ENCODE data around the gene FGF12. TPM values are rescaled to one million over a fixed set of nuclear protein-coding genes. Genes with fewer than 3 reads are reported as not detected.
A peak's percentile ranks its signal among the peaks of the same experiment; 100 is the strongest.

Gene FGF12
- total and polyA plus RNA-seq, 2 donors (not counting 1 experiment from before 2014, with no cell fraction given) = 0.17 TPM; not detected in 1

DNA sequence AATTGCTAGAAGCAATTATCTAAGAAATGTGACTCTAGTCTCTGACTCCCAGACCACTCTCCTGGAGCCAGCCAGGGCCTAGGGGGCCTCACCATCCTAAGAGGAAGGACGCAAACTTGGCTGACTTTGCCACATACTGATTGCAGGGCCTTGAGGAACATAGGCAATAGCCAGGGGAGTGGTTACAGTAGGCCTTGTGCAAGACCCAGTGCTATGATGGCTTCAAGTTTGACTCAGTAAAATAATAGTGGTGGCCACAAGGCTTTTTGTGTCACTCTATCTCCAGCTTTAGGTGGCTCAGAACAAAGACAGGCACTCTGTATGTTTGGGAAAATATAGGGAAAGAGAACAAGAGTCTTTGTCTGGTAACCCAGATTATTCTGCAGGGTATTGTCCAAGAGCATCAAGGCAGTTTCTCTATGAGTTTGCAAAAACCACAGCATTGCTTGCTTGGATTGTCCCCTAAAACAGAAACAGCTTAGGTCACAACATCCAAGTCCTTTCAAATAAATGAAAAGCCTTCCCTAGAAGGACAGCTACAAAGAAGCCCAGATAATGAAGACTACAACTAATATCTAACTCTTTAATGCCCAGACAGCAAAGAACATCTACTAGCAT is 634.8 kb downstream of the FGF12 start:
- Histone ChIP-seq H3K4me2 (ENCODE audit: extremely low read depth, insufficient read depth, low read length) (no peak overlapping the region), H2AFZ (ENCODE audit: low read length) (no peak overlapping the region), H3K9me3 (ENCODE audit: control insufficient read depth, insufficient read depth, low read depth, low read length) (no peaks in the 10 kb centered on the region), H3K79me2 (ENCODE audit: control insufficient read depth, insufficient read depth, low read length) (no peaks in the 10 kb centered on the region), H4K20me1 (ENCODE audit: control insufficient read depth, extremely low read depth, insufficient read depth, low read length) (no peaks in the 10 kb centered on the region), H3K4me1 (ENCODE audit: control insufficient read depth, extremely low read depth, insufficient read depth, low read length) (no peaks in the 10 kb centered on the region), H3K27ac (ENCODE audit: insufficient read depth, low read length) (no peak overlapping the region), H3K27me3 (ENCODE audit: control insufficient read depth, insufficient read depth, low read length) (no peaks in the 10 kb centered on the region), H3K9ac (ENCODE audit: insufficient read depth, low read length) (no peak overlapping the region), H3K4me3 (replicated peaks in 1 of 4; ENCODE audit: control extremely low read depth in 1 of 4, insufficient read depth in 1 of 4, low read depth in 3 of 4, low read length in 4 of 4) (no peak overlapping the region), H3K36me3 (ENCODE audit: control insufficient read depth, insufficient read depth, low read length) (no peaks in the 10 kb centered on the region)
- no peak for DNase-seq (ENCODE audit: low read depth in 2 of 2)
- TF ChIP-seq, protein P1, sequence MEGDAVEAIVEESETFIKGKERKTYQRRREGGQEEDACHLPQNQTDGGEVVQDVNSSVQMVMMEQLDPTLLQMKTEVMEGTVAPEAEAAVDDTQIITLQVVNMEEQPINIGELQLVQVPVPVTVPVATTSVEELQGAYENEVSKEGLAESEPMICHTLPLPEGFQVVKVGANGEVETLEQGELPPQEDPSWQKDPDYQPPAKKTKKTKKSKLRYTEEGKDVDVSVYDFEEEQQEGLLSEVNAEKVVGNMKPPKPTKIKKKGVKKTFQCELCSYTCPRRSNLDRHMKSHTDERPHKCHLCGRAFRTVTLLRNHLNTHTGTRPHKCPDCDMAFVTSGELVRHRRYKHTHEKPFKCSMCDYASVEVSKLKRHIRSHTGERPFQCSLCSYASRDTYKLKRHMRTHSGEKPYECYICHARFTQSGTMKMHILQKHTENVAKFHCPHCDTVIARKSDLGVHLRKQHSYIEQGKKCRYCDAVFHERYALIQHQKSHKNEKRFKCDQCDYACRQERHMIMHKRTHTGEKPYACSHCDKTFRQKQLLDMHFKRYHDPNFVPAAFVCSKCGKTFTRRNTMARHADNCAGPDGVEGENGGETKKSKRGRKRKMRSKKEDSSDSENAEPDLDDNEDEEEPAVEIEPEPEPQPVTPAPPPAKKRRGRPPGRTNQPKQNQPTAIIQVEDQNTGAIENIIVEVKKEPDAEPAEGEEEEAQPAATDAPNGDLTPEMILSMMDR (conservative IDR thresholded peaks at IDR 0.05 in 1 of 2, IDR thresholded peaks at IDR 0.05 in 1 of 2; ENCODE audit: low read depth in 1 of 2, low read length in 2 of 2) = no peak
- TF ChIP-seq EZH2 (IDR thresholded peaks at IDR 0.05; ENCODE audit: low read length, missing control alignments) = no peak

DNA sequence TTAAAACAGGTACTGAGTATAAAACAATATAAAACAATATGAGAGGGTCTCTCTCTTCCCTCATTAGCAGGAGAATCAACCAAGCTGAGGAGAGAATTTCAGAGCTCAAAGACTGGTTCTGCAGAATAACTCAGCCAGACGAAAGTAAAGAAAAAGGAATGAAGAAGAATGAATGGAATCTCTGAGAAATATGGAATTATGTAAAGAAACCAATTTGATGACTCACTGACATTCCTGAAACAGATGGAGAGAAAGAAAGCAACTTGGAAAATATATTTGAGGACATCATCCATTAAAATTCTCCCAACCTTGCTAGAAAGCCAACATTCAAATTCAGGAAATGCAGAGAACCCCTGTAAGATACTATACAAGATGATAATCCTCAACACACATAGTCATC is 635.5 kb downstream of the FGF12 start:
- H3K9ac ChIP-seq (ENCODE audit: insufficient read depth, low read length) = no peak overlapping the region
- H3K79me2 ChIP-seq (ENCODE audit: control insufficient read depth, insufficient read depth, low read length) = no peaks in the 10 kb centered on the region
- no peak overlapping the region for H3K4me2 ChIP-seq (ENCODE audit: extremely low read depth, insufficient read depth, low read length)
- H3K4me3 ChIP-seq (replicated peaks in 1 of 4; ENCODE audit: control extremely low read depth in 1 of 4, insufficient read depth in 1 of 4, low read depth in 3 of 4, low read length in 4 of 4) = no peak overlapping the region
- TF ChIP-seq, protein P1 (conservative IDR thresholded peaks at IDR 0.05 in 1 of 2, IDR thresholded peaks at IDR 0.05 in 1 of 2; ENCODE audit: low read depth in 1 of 2, low read length in 2 of 2) = no peak
- no peak for TF ChIP-seq EZH2 (IDR thresholded peaks at IDR 0.05; ENCODE audit: low read length, missing control alignments)
- no peak overlapping the region for H3K27ac ChIP-seq (ENCODE audit: insufficient read depth, low read length)
- DNase-seq (ENCODE audit: low read depth in 2 of 2) = peak; percentile 6 to 74
- no peak overlapping the region for H2AFZ ChIP-seq (ENCODE audit: low read length)
- no peaks in the 10 kb centered on the region for H3K36me3 ChIP-seq (ENCODE audit: control insufficient read depth, insufficient read depth, low read length)
- no peaks in the 10 kb centered on the region for H4K20me1 ChIP-seq (ENCODE audit: control insufficient read depth, extremely low read depth, insufficient read depth, low read length)
- H3K4me1 ChIP-seq (ENCODE audit: control insufficient read depth, extremely low read depth, insufficient read depth, low read length) = no peaks in the 10 kb centered on the region
- H3K9me3 ChIP-seq (ENCODE audit: control insufficient read depth, insufficient read depth, low read depth, low read length) = no peaks in the 10 kb centered on the region
- H3K27me3 ChIP-seq (ENCODE audit: control insufficient read depth, insufficient read depth, low read length) = no peaks in the 10 kb centered on the region

DNA sequence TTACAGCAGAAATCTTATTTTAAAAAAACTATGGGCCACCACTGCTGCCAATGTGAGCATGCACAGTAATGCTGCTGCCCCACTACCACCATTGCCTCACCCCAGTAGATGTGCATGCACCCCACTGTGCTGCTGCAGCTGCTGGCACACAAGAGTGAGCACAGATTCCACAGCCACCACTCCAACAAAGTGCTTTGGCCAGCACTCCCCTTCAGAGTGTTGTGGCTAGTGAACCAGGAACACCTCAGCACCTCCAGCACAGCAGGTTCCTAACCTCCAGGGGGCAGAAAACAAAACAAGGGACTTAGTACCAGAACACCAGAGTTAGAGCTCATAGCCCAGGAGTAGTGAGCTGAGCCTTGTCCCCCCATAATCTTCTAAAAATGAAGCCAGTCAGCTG is 636.8 kb downstream of the FGF12 start:
- DNase-seq (ENCODE audit: low read depth in 2 of 2) = peak in 1 of 2 donors; percentile 7
- Histone ChIP-seq H3K4me2 (ENCODE audit: extremely low read depth, insufficient read depth, low read length) (no peak overlapping the region), H3K4me3 (replicated peaks in 1 of 4; ENCODE audit: control extremely low read depth in 1 of 4, insufficient read depth in 1 of 4, low read depth in 3 of 4, low read length in 4 of 4) (no peak overlapping the region), H3K9me3 (ENCODE audit: control insufficient read depth, insufficient read depth, low read depth, low read length) (no peaks in the 10 kb centered on the region), H3K27me3 (ENCODE audit: control insufficient read depth, insufficient read depth, low read length) (no peaks in the 10 kb centered on the region), H3K27ac (ENCODE audit: insufficient read depth, low read length) (no peak overlapping the region), H3K4me1 (ENCODE audit: control insufficient read depth, extremely low read depth, insufficient read depth, low read length) (no peaks in the 10 kb centered on the region), H3K79me2 (ENCODE audit: control insufficient read depth, insufficient read depth, low read length) (no peaks in the 10 kb centered on the region), H2AFZ (ENCODE audit: low read length) (no peak overlapping the region), H3K36me3 (ENCODE audit: control insufficient read depth, insufficient read depth, low read length) (no peaks in the 10 kb centered on the region), H4K20me1 (ENCODE audit: control insufficient read depth, extremely low read depth, insufficient read depth, low read length) (no peaks in the 10 kb centered on the region), H3K9ac (ENCODE audit: insufficient read depth, low read length) (no peak overlapping the region)
- TF ChIP-seq EZH2 (IDR thresholded peaks at IDR 0.05; ENCODE audit: low read length, missing control alignments) = no peak
- TF ChIP-seq, protein P1 (conservative IDR thresholded peaks at IDR 0.05 in 1 of 2, IDR thresholded peaks at IDR 0.05 in 1 of 2; ENCODE audit: low read depth in 1 of 2, low read length in 2 of 2) = no peak

Other genes starting within 250 kb of the FGF12 start
- gene MB21D2, start 190.3 kb upstream of the FGF12 start, total RNA-seq = 3.5 and 3.6 TPM in 2 replicates
- 11.2 and 11.4 TPM in 2 replicates for gene MB21D2, start 190.3 kb upstream of the FGF12 start, polyA plus RNA-seq